GM21528 (cell line): Measurements from ENCODE around the gene BEST2.
"Not testable (repeated sequence)": the region's sequence is repeated elsewhere in the genome, so short reads cannot be mapped to it uniquely, and the experiment has no call there.

Experiments used
- ATAC-seq: cut with Tn5 transposase; IDR thresholded peaks from one replicate; pipeline ENCODE4 v1.9.1; 2021; ENCODE audit warnings: mild to moderate bottlenecking, moderate library complexity; ENCODE audit not compliant: unreplicated experiment, low FRiP score

BEST2 gene

GRCh38 chr19:12796146-12797071 lies 44.8 kb downstream of the BEST2 start:
- ATAC-seq, result no peak

- no peak for ATAC-seq
These were observed 45.6 kb downstream of the BEST2 start for GRCh38 chr19:12797141-12797587.

DNA sequence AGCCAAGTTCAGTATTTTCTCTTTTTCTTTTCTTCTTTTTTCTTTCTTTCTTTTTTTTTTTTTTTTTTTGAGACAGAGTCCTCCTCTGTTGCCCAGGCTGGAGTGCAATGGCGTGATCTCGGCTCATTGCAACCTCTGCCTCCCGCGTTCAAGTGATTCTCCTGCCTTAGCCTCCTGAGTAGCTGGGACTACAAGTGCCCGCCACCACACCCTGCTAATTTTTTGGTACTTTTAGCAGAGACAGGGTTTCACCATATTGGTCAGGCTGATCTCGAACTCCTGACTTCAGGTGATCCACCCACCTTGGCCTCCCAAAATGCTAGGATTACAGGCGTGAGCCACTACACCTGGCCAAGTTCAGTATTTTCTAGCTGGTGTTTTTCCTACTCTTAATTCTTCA lies 46.0 kb downstream of the BEST2 start:
- ATAC-seq, result not testable (repeated sequence)

- no peak for ATAC-seq
These were observed 48.3 kb downstream of the BEST2 start for GRCh38 chr19:12799742-12800465.

- no peak for ATAC-seq
These were observed 48.8 kb downstream of the BEST2 start for GRCh38 chr19:12800466-12800770.

DNA sequence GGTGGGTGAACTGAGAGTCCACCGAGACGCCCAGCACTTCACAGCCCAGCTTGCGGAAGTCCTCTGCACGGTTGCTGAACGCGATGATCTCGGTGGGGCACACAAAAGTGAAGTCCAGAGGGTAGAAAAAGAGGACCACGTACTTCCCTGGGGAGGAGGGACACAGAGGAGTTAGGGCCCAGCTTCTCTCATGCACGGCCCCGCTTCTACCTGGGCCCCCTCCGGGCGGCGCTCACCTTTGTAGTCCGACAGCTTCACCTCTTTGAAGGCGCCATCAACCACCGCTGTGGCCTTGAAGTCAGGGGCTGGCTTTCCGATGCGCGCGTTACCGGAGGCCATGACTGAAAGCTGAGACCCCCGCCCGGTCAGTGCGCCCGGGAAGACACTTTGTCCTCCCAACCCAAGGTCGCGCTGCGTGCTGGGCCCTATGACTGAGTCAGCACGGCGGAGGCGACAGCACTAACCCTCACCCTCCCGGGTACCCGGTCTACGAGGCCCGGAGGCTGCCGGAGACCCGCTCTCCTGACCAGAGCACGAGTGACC lies 49.4 kb downstream of the BEST2 start:
- ATAC-seq, result no peak

DNA sequence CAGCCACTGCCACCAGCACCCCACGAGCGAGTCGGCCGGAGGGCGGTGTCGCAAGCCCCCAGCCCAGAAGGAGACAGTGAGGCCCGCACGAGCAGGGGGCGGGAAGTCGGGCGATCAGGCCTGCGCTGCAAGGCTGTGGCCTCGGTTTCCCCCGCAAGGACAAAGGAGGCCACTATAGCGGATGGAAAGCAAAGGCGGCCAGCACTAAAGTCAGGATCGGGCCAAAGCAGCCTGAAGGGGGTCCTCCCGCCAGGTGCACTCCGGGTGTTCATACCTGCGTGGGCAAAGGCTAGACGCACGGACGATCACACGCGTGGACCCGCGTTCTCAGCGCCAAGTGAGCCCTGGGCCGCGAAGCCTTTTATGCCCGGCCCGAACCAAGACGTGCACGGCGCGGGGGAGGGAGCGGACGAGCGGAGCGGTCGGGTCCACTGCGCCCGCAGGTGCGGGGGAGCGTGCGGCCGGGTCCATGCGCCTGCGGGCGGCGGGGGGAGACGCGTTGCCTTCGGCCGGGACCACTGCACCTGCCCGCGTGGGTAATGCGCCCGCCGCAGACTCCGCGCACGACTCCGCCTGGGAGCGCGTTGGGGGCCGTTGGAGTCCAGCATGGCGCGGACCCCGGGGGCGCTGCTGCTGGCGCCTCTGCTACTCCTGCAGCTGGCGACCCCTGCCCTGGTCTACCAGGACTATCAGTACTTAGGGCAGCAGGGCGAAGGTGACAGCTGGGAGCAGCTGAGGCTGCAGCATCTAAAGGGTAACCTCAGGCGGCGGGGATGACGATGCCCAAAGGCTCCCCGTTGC lies 50.1 kb downstream of the BEST2 start, which contains the start of the genes PRDX2 and THSD8:
TSS of gene PRDX2 (minus strand) at position 335 of the 801 bp plus-strand sequence. CDS start 539 bp downstream, outside the sequence.
TSS of gene THSD8 (plus strand) at position 604 of the 801 bp plus-strand sequence. CDS start at position 607, 3 bp downstream.
- ATAC-seq, result no peak

DNA sequence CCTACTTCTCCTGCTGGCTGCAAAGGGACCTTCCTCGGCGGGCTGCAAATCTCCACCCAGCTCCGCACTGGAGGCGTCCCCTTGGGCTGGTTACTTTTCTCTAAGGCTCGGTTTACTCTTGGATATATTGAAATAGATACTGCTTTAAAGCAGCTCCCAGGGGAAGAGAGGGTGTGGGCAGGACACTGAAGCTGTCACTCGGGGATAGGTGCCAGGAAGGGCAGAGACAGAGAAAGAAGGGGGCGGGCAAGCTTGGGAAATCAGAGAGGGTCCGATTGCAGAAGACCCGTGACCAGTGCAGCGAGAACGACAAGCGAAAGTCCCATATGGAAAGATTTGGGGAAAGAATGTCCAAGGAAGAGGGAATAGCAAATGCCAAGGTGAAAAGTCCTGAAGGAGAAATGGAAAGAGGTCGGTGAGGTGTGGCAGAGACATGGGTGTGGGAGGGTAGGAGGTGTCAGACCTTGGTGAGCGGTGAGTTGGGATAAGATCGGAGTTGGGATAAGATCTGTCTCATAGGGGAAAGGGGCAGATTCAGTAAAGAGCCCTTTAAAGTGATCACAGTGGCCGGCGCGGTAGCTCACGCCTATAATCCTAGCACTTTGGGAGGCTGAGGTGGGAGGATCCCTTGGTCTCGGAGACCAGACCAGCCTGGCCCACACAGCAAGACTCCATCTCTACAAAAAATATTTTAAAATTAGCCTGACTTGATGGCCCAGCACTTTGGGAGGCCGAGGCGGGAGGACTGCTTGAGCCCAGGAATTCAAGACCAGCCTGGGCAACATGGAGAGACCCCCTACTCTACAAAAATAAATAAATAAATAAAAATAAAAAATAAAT lies 50.9 kb downstream of the BEST2 start:
- no peak for ATAC-seq

- no peak for ATAC-seq
These were observed 52.5 kb downstream of the BEST2 start for GRCh38 chr19:12804051-12804450.

DNA sequence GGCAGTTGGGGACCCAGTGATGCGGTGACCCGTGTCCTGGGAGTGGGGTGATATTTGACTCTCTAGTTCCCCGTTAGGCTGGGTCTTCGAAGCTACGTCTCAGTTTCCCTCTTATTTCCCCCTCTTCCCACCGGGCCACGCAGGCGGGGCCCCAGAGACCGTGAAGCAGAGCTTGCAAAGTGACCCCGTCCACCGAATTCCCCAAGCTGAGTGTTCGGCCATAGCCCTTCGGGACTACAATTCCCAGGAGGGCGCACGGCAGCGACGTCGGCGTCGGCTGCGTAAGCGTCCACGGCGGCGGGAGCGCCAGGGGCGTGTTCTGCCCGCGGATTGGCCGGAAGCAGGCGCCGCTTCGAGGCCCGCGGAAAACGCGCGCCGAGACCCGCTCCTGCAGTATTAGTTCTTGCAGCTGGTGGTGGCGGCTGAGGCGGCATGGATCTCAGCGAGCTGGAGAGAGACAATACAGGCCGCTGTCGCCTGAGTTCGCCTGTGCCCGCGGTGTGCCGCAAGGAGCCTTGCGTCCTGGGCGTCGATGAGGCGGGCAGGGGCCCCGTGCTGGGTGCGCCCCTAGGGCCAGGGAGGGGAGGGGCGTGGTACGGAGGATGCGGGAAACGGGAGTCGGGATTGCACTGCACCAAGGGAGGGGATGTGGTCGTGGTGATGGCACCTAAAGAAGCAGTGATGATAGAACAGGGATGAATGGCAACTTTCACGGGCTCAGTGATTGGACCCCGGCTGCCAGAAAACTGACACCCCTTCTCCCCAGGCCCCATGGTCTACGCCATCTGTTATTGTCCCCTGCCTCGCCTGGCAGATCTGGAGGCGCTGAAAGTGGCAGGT lies 54.9 kb downstream of the BEST2 start, which contains the start of gene RNASEH2A:
TSS of gene RNASEH2A (plus strand) at position 343 of the 840 bp plus-strand sequence. CDS start at position 433, 90 bp downstream.
- ATAC-seq, result peak; percentile 60
